Measurements from ENCODE around the gene KCNH2.
A peak's percentile ranks its signal among the peaks of the same experiment; 100 is the strongest.

The KCNH2 gene

DNA sequence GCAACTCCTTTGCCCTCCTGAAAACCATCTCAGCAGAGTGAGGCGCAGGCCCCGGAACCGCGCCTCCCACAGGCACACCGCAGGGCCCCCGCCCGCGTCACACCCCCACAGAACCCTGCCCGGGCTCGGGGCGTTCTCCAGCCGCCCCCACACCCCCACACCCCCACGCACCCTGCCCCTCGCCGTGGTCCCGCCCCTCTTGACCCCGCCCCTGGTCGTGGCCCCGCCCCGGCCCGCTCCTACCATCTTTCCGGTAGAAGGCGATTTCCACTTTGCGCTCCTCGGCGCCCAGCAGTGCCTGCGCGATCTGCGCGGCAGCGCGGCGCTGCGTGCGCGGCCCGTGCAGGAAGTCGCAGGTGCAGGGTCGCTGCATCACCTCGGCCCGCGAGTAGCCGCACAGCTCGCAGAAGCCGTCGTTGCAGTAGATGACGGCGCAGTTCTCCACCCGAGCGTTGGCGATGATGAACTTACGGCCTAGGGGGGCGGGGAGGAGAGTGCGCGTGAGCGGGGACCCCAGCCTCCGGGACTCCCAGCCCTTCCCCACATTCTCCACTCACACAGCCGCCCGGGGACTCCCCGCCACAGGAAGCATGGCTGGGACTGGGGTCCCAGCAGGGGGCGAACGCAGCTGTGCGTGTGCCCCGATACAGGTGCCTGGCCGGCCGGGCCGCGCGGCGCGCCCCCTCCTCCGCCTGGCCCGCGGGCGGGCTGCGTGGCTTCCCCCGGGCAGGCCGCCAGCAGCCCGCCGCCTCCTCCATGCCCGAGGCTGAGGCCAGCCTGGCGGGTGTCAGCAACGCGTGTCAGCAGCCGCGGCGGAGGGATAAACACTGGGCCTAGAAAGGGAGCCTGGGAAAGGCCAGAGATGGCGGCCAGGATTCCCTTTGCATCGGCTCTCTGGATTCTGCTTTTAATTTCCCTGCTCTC is 3.4 kb downstream of the KCNH2 start:
- no peak for DNase-seq (ENCODE audit: low read depth)

DNA sequence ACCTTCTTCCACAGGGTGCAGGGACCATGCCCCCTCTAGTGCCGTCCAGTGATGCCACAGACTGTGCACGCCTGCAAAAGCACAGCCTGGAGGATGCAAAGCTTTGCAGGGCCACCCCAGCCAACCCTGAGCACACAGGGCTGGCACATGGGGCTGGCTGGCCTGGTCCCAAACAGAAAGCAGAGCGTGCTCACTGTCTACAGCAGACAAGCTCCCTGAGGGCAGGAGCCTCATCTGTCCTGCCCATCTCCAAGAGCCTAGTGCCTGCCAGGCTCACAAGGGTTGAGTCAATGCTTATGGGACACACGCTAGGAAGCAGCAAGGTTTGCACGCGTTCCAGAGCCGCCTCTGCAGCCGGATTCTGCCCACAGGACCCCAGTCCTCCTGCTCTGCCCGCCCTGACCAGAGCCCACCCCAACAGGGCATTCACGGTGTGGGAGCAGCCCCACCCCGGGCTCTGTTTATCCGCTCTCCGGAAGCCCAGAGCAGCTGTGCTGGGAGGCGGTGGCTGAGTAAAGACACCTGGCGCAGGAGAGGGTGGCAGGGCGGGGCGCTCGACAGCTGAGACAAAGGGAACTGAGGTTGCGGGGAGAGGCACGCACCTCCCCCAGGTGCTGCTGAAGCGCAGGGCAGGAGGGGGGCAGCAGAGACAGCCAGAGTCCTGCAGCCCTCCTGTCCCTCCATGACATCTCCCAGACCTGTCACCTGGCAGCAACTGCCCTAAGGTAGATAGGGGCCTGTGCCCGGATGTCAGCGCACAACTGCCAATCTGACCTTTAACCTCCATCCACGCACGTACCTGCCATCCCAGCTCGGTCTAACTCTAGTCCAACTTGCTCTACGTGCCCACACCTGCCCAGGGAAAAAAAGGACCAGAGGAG is 4.3 kb downstream of the KCNH2 start:
- DNase-seq (ENCODE audit: low read depth), result no peak

DNA sequence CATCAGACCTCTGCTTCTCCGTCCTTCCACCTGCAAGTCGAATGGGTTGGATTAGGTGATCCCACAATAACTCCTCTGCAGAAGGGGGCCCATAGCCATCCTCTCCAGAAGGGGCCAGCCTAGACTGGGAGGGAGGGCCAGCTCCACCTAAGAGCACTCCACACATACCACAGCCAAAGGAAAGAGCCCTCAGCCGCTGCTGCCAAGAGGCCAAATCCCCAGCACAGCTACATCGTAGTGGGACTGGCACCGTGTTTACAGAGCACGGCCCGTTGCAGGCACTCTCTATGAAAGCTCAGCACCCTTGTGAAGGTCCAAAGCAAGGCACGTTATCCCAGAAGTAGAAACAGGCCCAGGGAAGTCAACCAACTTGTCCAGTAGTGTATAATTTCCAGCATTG is 5.4 kb downstream of the KCNH2 start:
- DNase-seq (ENCODE audit: low read depth), result no peak

DNA sequence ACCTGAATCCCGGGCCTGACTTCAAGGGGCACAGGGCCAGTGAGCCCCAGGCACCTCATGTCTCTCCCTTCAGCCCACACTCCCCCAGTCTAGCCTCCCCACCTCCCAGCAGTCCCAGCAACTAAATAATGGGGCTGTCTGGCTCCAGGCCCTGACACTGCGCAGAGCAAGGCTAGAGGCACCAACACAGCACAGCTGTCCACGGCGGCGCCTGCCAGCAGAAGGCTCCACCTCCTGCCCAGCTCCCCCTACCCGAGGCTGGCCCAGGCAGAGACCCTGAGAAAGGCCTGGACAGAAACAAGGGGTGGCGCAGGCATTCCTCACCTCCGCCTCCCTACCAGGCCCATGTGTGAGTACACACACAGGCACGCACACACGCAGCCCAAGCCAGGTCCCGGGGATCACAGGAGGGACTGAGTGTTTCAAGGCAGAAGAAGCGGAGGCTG is 6.1 kb downstream of the KCNH2 start:
- no peak for DNase-seq (ENCODE audit: low read depth)

DNA sequence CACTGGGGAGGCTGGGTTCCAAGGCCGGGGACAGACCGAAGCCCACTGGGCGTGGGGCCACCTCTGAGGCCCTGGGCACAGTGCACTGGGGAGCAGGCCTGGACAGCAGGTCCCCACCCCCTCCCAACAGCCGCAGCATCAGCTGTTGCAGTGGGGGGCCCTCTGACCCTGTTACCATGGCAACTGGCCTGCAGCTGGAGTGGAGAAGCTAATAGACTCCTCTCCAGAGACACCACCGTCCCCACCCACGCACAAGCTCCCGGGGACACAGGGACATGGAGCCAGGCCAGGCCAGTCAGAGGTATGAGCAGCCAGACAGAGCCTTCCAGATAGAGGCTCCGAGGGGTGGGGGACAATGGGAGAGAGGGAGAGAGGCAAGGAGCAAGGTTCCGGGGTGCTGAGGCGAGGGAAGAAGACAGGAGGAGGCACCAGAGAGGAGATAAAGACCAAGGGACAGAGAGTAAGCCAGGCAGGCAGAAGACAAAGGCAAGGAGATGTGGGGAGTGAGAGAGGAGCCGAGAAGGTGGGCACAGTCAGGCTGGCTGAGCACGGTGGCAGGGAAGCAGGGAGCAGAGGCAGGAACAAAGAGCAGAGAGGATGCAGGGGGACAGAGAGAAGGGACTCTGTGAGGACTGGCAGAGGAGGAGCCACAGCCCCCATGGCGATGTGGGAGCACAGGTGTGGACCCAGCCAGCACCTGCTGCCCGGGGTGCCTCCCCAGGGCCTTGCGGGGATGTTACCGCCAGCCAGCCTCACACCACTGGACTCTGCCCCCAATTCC is 6.7 kb downstream of the KCNH2 start:
- no peak for DNase-seq (ENCODE audit: low read depth)

DNA sequence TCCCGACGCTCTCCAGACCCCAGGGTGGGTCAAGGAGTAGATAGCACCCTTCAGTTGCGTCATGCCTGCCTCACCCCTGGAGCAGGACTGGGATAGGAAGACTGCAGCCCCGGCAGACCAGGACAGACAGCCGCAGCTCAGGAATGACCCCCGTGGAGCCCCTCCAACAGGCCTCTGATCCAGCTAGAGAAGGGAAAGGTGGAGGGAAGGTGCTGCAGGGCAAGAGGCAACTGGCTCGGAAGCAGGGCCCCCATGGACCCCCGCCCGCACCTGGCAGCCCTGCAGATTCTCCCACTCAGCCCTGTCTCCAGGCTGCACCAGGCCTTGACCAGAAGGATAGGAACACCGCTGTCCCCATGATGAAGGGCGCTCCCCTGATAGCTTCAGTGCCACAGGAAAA is 7.7 kb downstream of the KCNH2 start:
- DNase-seq (ENCODE audit: low read depth), result no peak

DNA sequence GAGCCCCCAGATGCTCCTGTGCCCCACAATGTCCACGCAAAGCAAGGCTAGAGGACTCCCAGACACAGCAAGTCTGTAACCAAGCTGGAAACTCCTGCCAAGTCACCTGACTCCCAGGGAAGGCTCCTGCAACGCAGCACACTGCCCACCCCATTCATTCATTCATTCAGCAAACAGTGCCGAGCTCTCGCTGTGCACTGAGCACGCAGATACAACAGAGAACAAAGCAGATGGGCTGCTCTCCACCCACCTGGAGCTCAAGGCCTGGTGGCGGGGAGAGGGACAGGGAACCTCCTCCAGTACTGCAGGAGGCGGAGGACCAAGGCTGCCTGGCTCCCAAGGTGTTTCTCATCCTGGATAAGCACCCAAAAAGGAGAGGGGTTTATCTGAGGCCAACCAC is 8.6 kb downstream of the KCNH2 start:
- no peak for DNase-seq (ENCODE audit: low read depth)

DNA sequence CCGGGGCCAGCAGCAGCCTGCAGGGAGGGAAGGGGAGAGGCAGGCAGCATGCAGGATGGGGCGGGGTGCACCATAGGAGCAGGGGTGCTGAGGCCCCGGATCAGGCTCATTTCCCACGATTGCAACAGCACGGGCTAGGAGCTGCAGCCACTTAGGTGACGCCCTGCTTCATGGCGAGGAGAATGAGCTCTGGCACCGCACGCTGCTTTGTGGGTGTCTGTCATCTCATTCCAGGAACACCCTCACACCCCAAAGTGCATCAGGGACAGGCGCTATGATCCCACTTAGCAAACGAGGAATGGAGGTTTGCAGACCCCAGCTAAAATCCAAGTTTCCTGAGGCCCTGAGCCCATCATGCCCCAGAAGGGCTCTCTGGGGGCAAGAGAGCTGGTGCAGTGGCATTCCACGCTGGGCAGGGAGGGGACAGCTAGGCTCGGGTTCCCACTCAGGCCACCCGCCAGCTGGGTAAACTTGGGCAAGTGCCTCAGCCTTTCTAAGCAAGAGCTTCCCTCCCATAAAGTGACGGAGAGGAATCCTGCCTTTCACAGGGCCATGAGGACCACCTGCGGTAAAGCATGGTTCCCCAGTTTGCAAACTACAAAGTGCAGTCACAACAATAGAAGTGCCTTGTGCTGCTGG is 9.3 kb downstream of the KCNH2 start:
- DNase-seq (ENCODE audit: low read depth), result peak; percentile 14

DNA sequence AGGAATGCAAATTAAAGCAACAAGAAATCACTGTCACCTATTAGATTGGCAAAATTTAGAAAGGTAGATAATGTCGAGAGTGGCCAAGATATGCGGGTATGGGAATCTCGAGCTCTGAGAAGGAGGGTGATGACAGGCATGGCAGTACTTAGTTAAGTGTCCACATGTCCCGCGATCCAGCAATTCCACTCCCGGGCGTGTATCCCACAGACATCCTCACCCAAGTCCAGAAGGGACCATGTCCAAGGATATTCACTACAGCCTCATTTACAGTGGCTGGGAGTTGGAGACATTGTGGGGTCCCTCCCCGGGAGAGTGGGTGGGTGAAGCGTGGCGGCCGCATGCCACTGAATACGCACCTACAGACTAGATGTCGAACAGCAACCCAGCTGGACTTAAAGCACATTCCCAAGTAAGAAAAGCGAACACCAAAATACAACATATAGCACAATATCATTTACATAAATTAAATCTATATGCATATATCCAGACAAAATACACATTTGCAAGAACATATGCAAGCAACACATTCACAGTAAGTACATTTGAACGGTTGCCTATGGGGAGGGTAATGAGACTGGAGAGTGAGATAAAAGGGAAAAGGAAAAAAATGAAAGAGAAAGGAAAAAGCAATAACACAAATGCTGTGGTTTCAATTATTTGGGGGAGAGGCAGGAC is 9.9 kb downstream of the KCNH2 start:
- DNase-seq (ENCODE audit: low read depth), result no peak

DNA sequence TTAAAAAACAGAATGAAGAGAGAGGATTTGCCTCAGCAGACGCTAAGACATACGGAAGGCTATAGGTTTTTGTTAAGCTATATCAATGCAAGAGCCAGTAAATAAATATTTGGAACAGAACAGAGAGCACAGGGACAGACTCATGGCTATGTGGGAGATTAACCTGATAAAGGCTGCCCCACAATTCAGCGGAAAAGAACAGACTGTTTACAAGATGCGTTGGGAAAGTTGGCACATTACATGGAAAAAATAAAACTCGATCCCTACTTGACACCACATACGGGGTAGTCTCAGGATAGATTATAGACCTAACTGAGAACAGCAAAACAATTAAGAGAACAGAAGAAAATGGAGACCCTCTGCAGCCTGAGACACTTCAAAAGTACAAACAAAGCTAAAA is 10.8 kb downstream of the KCNH2 start:
- DNase-seq (ENCODE audit: low read depth), result no peak

DNA sequence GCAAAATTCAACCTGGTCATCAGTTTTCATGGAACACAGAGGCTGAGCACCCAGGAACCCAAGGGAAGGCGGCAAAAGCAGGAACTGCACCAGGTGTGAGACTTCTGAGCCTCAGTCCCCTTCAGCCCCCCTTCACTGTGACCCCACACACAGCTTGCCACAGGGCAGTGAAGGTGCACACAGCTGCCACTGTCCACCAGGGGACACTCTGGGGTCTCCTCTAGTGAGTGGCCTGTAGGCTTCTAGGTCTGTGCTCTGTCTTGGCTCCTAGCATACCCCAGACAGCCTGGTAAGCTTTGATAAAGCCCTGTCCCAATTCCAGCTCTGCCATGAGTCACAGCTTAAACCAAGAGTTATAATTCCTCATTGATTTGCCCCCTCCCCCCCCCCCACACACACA is 12.1 kb downstream of the KCNH2 start:
- DNase-seq (ENCODE audit: low read depth), result no peak

DNA sequence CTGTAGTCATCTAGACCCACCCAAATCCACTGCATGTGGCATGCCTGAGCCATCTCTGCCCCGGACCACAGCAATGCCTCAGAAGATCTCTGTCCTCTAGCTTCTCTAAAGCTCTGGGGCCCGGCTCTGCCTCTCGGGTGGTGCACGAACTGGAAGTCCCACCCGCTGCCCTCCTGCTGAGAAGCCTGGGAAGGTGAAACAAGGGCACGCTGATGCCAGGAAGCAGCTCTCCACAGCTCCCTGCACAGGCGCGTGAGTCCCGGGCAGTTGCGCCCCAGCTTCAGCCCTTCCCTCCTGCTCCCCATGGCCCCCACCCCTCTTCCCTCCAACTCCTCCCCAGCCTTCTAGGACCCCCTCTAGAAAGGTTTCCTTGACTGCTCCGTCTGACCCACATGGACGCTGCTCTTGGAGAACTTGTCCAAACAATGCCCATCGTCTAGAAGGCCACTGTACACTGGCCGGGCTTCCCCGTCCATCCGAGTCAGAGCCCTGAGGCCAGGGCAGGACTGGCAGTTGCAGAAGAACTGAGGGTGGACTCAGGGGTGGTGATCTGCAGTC is 12.8 kb downstream of the KCNH2 start:
- DNase-seq (ENCODE audit: low read depth), result no peak

DNA sequence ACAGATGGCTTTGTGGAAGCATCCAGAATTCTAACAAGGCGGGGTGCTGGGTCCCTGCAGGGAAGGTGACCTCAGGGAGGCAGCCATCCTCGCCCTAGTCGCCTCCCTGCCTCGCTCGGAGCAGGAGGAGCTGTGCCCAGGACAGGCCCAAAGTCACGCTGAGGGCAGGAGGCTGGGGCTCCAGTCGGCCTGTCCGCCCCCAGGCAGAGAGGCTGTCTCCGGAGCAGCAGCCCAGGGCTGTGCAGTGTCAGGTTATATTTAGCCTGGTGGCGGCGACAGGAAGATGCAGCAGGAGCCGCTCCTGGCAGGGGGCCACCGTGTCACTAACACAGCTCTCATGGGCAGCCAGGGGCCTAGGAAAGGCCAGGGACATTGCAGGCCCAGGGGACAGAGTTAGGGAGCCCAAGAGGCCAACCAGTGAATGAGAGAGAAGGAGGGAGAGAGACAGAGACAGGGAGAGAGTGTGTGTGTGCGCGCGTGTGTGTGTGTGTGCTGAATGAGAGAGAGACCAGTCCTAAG is 13.5 kb downstream of the KCNH2 start:
- no peak for DNase-seq (ENCODE audit: low read depth)

DNA sequence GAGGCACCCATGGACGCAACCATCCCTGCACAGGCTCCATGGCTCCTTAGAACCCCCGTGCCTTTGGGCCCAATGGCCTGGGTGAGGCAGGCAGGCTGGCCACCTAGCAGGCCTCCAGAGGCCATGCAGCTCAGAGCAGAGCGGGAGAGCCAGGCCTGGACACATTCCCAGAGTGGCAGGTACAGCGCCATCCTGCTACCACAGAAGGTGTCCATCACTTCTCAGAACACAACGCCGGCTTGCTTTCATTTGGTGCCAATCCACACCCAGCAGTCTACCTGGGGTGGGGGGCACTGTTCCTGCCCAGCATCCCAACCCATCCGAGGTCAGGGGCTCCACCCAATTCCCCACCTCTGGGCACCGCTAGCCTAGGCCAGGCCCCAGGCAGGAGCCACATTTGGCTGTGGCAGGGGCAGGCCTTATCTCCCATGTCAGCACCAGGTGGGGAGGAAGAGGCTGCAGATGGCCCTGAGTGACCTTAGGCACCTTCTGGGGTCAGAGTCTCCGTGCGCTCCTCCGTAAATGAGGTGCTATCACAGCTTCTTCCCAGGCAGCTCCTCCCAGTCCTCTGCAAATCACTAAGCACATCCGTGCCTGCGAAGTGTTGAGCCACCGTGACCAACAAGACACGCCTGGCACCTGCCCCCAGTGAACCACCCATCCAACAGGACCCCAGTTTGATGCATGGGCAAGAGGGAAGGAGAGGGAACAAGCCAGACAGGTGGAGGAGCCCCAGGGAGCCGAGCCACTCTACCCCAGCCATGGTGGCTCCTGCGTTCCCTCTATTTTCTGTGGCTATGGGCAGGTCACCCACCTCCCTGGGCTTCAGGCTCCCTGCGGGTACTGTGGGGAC is 14.2 kb downstream of the KCNH2 start:
- no peak for DNase-seq (ENCODE audit: low read depth)

DNA sequence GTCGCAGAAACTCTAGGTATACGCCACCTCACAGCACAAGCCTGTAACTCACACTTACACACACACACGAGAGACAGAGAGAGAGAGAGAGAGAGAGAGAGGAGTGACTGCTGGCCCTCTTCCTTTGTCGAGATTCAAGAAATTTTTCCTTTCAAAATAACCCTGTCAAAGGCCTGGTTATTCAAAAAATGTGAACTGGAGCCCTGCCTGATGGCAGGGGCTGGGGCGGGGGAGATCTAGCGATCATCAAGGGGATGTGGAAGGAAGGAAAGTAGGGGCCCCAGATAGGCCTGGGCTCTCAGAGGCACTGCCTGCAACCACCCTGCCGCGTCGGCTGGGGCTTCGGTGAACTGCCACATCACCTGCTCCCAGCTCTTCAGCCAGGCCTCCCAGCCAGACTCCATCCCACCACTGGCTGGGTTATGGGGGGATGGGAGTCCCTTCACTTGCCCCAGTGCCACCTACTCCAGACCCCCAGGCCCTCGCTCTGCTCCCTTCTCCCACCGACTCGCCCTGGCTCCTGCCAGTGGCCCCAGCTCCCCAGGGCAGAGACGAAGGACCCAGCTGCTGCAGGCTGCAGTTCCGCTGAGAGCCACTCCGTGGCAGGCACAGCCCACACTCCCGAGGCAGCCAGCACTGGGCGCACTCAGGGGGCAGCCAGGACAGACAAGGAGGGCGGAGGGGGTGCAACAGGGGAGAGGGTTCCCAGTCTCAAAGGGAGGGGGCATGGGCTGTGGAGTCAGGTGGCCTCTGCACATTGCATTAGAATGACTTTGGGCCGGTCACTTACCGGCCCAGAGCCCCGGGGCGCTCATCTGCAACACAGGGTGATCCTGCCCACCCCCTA is 15.3 kb downstream of the KCNH2 start:
- DNase-seq (ENCODE audit: low read depth), result peak; percentile 5

DNA sequence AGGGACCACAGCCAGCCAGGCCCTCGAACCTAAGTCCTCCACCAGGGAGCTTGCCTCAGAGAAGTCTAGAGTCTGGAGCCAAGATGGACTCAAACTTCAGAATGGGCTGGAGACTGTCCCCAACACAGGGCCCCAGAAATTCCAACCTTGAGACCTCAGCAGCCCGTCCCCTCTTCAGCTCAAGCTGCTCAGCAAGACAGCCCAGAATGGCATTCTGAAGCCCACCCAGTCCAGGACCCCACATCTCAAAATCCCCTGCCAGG is 15.9 kb downstream of the KCNH2 start:
- no peak for DNase-seq (ENCODE audit: low read depth)

DNA sequence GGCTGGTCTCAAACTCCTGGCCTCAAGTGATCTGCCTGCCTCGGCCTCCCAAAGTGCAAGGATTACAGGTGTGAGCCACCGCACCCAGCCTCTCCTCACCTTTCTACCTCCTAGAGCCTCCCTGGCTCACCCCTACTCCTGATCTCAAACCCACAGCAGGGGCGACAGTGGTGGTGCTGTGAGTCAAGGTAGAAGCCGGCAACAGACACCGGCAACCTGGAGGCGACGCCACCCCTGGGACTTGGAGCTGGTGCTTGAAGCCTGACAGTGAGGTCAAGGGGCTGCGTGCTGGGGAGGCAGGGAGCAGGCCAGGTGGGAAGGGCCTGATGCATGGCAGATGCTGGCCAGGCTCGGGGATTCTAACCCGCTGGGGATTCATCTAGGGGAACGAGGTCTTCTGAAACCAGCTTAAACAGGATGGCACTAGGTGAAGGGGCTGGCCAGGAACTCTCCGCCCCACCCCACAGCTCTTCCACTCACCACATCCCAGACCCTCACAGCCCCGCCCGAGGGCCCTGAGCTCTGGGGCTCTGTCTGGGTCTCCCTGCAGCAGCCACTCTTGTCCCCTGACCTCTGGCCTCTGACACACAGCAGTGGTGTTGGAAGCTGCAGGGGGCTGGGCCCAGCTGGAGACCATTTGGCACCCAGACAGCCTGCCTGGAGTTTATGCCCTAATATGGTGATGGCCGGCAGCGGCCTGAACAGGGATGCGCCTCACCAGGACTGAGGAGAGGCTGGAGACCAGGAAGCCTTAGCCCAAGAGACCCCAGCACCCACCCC is 16.4 kb downstream of the KCNH2 start:
- no peak for DNase-seq (ENCODE audit: low read depth)
